Neural progenitor cell (in vitro differentiated cells): ENCODE measurements around the gene PAQR5. TPM values are rescaled to one million over a fixed set of nuclear protein-coding genes. Genes with fewer than 3 reads are reported as not detected.
A peak's percentile ranks its signal among the peaks of the same experiment; 100 is the strongest.

Source experiments
- DNase-seq: peaks from one replicate; pipeline ENCODE4 v3.0.0-alpha.2; 2016; ENCODE audit warnings: low spot score
- H2AFZ ChIP-seq: fragments of 200-600 bp; sonication (generic); replicated peaks from 2 replicates; pipeline ENCODE4 v1.6.1; 2016; ENCODE audit warnings: antibody characterized with exemption
- H3F3A ChIP-seq: fragments of 200-600 bp; sonication (generic); 2 replicates; pipeline ENCODE4 v1.6.1; 2016; ENCODE audit warnings: antibody characterized with exemption, low read depth
- H3K27ac ChIP-seq: fragments of 200-600 bp; sonication (generic); 2 replicates; pipeline ENCODE4 v1.5.1; 2016; ENCODE audit warnings: mild to moderate bottlenecking
- H3K27me3 ChIP-seq: fragments of 200-600 bp; sonication (generic); 2 replicates; pipeline ENCODE4 v1.6.1; 2016; ENCODE audit warnings: mild to moderate bottlenecking, moderate library complexity
- H3K36me3 ChIP-seq: fragments of 200-600 bp; sonication (generic); 2 replicates; pipeline ENCODE4 v1.5.1; 2016
- H3K4me1 ChIP-seq: fragments of 200-600 bp; sonication (generic); 2 replicates; pipeline ENCODE4 v1.6.1; 2016; ENCODE audit warnings: mixed run types
- H3K4me2 ChIP-seq: fragments of 200-600 bp; sonication (generic); 2 replicates; pipeline ENCODE4 v1.6.1; 2016
- H3K4me3 ChIP-seq: fragments of 200-600 bp; sonication (generic); 2 replicates; pipeline ENCODE4 v1.5.1; 2016
- H3K79me2 ChIP-seq: fragments of 200-600 bp; sonication (generic); 2 replicates; pipeline ENCODE4 v1.6.1; 2016; ENCODE audit warnings: low read depth
- H3K9ac ChIP-seq: fragments of 200-600 bp; sonication (generic); 2 replicates; pipeline ENCODE4 v1.6.1; 2016
- H3K9me3 ChIP-seq: fragments of 200-600 bp; sonication (generic); 2 replicates; pipeline ENCODE4 v1.5.1; 2016; ENCODE audit warnings: low read depth
- H4K20me1 ChIP-seq: fragments of 200-600 bp; sonication (generic); 2 replicates; pipeline ENCODE4 v1.6.1; 2016; ENCODE audit warnings: low read depth
- H3K27ac Mint-ChIP-seq: 3 replicates; pipeline ENCODE4 v1.8.0; 2021; ENCODE audit warnings: mixed read lengths
- H3K27me3 Mint-ChIP-seq: 2 replicates; pipeline ENCODE4 v1.8.0; 2022; ENCODE audit warnings: low read depth, mild to moderate bottlenecking, inconsistent platforms, moderate library complexity, mixed read lengths; ENCODE audit not compliant: insufficient read depth
- H3K36me3 Mint-ChIP-seq: 3 replicates; pipeline ENCODE4 v1.8.0; 2021; ENCODE audit warnings: mixed read lengths
- H3K4me1 Mint-ChIP-seq: 3 replicates; pipeline ENCODE4 v1.8.0; 2021; ENCODE audit warnings: mixed read lengths
- H3K4me3 Mint-ChIP-seq: 3 replicates; pipeline ENCODE4 v1.8.0; 2021; ENCODE audit warnings: mild to moderate bottlenecking, moderate library complexity, mixed read lengths
- H3K9me3 Mint-ChIP-seq: 3 replicates; pipeline ENCODE4 v1.8.0; 2020; ENCODE audit warnings: mixed read lengths
- CTCF ChIP-seq: fragments of 200-600 bp; sonication (generic); IDR thresholded peaks from 2 replicates; pipeline ENCODE4 v1.5.1; 2017; ENCODE audit warnings: antibody characterized with exemption, mild to moderate bottlenecking
- EZH2 ChIP-seq: fragments of 200-600 bp; sonication (generic); IDR thresholded peaks from 2 replicates; pipeline ENCODE4 v1.6.1; 2017; ENCODE audit warnings: antibody characterized with exemption, mild to moderate bottlenecking, moderate library complexity
- EZH2phosphoT487 ChIP-seq: fragments of 200-600 bp; sonication (generic); IDR thresholded peaks from 2 replicates; pipeline ENCODE4 v1.6.1; 2017; ENCODE audit warnings: antibody characterized with exemption
- total RNA-seq: library from RNA; depleted of rRNA; stranded (reverse); fragments of >200 nt; gene quantifications from 2 replicates; pipeline ENCODE4 v1.2.3, GENCODE V29; 2015; ENCODE audit warnings: low replicate concordance

The PAQR5 gene
- total RNA-seq, 1 donor from 2014 or later = 1.4 TPM

- Histone ChIP-seq H3K4me1 (peaks cover 7% of the 10 kb centered on the region), H3K9ac (no peak overlapping the region), H3K4me2 (no peak overlapping the region), H3K4me3 (no peak overlapping the region), H2AFZ (no peak overlapping the region), H3K27me3 (no peaks in the 10 kb centered on the region), H3K27ac (no peak overlapping the region), H3K9me3 (no peaks in the 10 kb centered on the region), H4K20me1 (no peaks in the 10 kb centered on the region), H3F3A (no peaks in the 10 kb centered on the region), H3K79me2 (no peaks in the 10 kb centered on the region), H3K36me3 (no peaks in the 10 kb centered on the region)
- H3K4me1 Mint-ChIP-seq = peaks cover 55% of the 10 kb centered on the region
- no peak for DNase-seq
- no peaks in the 10 kb centered on the region for H3K36me3 Mint-ChIP-seq
- no peaks in the 10 kb centered on the region for H3K9me3 Mint-ChIP-seq
- no peak overlapping the region for H3K27ac Mint-ChIP-seq
- H3K27me3 Mint-ChIP-seq = peaks cover 2% of the 10 kb centered on the region
- TF ChIP-seq EZH2phosphoT487 (no peak), CTCF (no peak), EZH2 (no peak)
- H3K4me3 Mint-ChIP-seq = no peak overlapping the region
Measured at GRCh38 chr15:69275074-69275670, 23.5 kb upstream of the PAQR5 start.

- Mint-ChIP-seq H3K9me3 (no peaks in the 10 kb centered on the region), H3K4me3 (no peak overlapping the region), H3K4me1 (peaks cover 56% of the 10 kb centered on the region), H3K36me3 (no peaks in the 10 kb centered on the region), H3K27me3 (peaks cover 2% of the 10 kb centered on the region), H3K27ac (peak overlapping the region; percentile 2)
- Histone ChIP-seq H3K4me3 (no peak overlapping the region), H3K27me3 (no peaks in the 10 kb centered on the region), H3K4me2 (no peak overlapping the region), H3K79me2 (no peaks in the 10 kb centered on the region), H3K9ac (no peak overlapping the region), H3K4me1 (peaks cover 7% of the 10 kb centered on the region), H3K9me3 (no peaks in the 10 kb centered on the region), H4K20me1 (no peaks in the 10 kb centered on the region), H3K36me3 (no peaks in the 10 kb centered on the region), H2AFZ (no peak overlapping the region), H3K27ac (no peak overlapping the region), H3F3A (no peaks in the 10 kb centered on the region)
- TF ChIP-seq EZH2phosphoT487 = no peak
- TF ChIP-seq CTCF = no peak
- TF ChIP-seq EZH2 = no peak
- no peak for DNase-seq
Measured at GRCh38 chr15:69275933-69276560, 22.7 kb upstream of the PAQR5 start.

- peaks cover 44% of the 10 kb centered on the region for H3K4me1 Mint-ChIP-seq
- DNase-seq = no peak
- no peak for TF ChIP-seq EZH2
- no peak for TF ChIP-seq CTCF
- TF ChIP-seq EZH2phosphoT487 = no peak
- Histone ChIP-seq H3K36me3 (no peaks in the 10 kb centered on the region), H4K20me1 (no peaks in the 10 kb centered on the region), H3K9me3 (no peaks in the 10 kb centered on the region), H3F3A (no peaks in the 10 kb centered on the region), H3K79me2 (no peaks in the 10 kb centered on the region), H3K9ac (no peak overlapping the region), H3K4me2 (no peak overlapping the region), H3K4me1 (peaks cover under 1% of the 10 kb centered on the region), H3K27ac (no peak overlapping the region), H2AFZ (no peak overlapping the region), H3K27me3 (no peaks in the 10 kb centered on the region), H3K4me3 (no peak overlapping the region)
- H3K9me3 Mint-ChIP-seq = no peaks in the 10 kb centered on the region
- no peak overlapping the region for H3K4me3 Mint-ChIP-seq
- H3K36me3 Mint-ChIP-seq = no peaks in the 10 kb centered on the region
- no peak overlapping the region for H3K27ac Mint-ChIP-seq
- peaks cover 5% of the 10 kb centered on the region for H3K27me3 Mint-ChIP-seq
Measured at GRCh38 chr15:69277316-69277715, 21.4 kb upstream of the PAQR5 start.
